HepG2 (cell line): ENCODE data around the gene FNDC4. TPM values are rescaled to one million over a fixed set of nuclear protein-coding genes. Genes with fewer than 3 reads are reported as not detected.

Source experiments
- FOXM1 ChIP-seq: sonication (generic); formaldehyde crosslinking; IDR thresholded peaks from 2 replicates; pipeline ENCODE4 v1.5.0; 2020; ENCODE audit warnings: missing genetic modification reagents
- GABPA ChIP-seq, 2 experiments: IDR thresholded peaks; 2 replicates each; pipeline ENCODE4 v1.6.1; 2011 to 2016; ENCODE audit warnings: low read depth in 2 of 2, low read length in 1 of 2, missing biosample characterization in 1 of 2, missing genetic modification characterization in 1 of 2
- GZF1 ChIP-seq: sonication (generic); formaldehyde crosslinking; IDR thresholded peaks from 2 replicates; pipeline ENCODE4 v1.5.1; 2020; ENCODE audit warnings: mild to moderate bottlenecking, missing genetic modification reagents
- MEIS1 ChIP-seq: sonication (generic); formaldehyde crosslinking; IDR thresholded peaks from 2 replicates; pipeline ENCODE4 v1.9.0; 2021; ENCODE audit warnings: mild to moderate bottlenecking, missing genetic modification reagents, moderate library complexity, borderline replicate concordance
- PAF1 ChIP-seq: IDR thresholded peaks from 2 replicates; pipeline ENCODE4 v1.6.1; 2016; ENCODE audit warnings: missing genetic modification reagents, missing compliant biosample characterization
- SSRP1 ChIP-seq: IDR thresholded peaks from 2 replicates; pipeline ENCODE4 v1.6.1; 2016; ENCODE audit warnings: control low read depth
- ZNF350 ChIP-seq: sonication (generic); formaldehyde crosslinking; IDR thresholded peaks from 2 replicates; pipeline ENCODE4 v1.4.0; 2020; ENCODE audit warnings: mild to moderate bottlenecking, low read depth, missing genetic modification reagents, borderline replicate concordance
- ZNF788 ChIP-seq: sonication (generic); formaldehyde crosslinking; IDR thresholded peaks from 2 replicates; pipeline ENCODE4 v1.5.0; 2020; ENCODE audit warnings: mild to moderate bottlenecking, missing genetic modification reagents, borderline replicate concordance
- polyA plus RNA-seq, 8 experiments: library from polyadenylated mRNA; depleted of rRNA in 3 of 8; stranded (reverse) in 7 of 8; unstranded in 1 of 8; fragments of >200 nt; fragmentation: Illumina TruSeq in 4 of 8; extraction: Trizol in 4 of 8; gene quantifications; 2 replicates each; pipeline versions ENCODE4 v1.2.1 to v1.2.3, GENCODE V29; 2011 to 2016; ENCODE audit warnings: low read depth in 4 of 8, missing spikeins in 1 of 8, mixed read lengths in 1 of 8; ENCODE audit not compliant: insufficient read depth in 1 of 8
- total RNA-seq, 5 experiments: library from RNA; depleted of rRNA; stranded (reverse); fragments of >200 nt; fragmentation: Illumina TruSeq; extraction: Trizol; gene quantifications; 2 replicates each; pipeline ENCODE4 v1.2.3, GENCODE V29; 2016; ENCODE audit warnings: low read depth in 1 of 5
- TF ChIP-seq, protein P1 (sequence below): sonication (generic); formaldehyde crosslinking; IDR thresholded peaks from 2 replicates; pipeline ENCODE4 v1.5.0; 2020; ENCODE audit warnings: mild to moderate bottlenecking, missing genetic modification reagents, borderline replicate concordance
- TF ChIP-seq, protein P2 (sequence below): sonication (generic); formaldehyde crosslinking; IDR thresholded peaks from 2 replicates; pipeline ENCODE4 v1.5.0; 2020; ENCODE audit warnings: mild to moderate bottlenecking, missing genetic modification reagents
- TF ChIP-seq, protein P3 (sequence below), 2 experiments: fragments of 450-650 bp in 1 of 2; sonication (generic) in 1 of 2; formaldehyde crosslinking in 1 of 2; IDR thresholded peaks; 2 replicates each; pipeline versions ENCODE4 v1.6.1 to v1.8.0; 2016 to 2022; ENCODE audit warnings: antibody characterized with exemption in 1 of 2, mild to moderate bottlenecking in 1 of 2, missing genetic modification reagents in 1 of 2

The FNDC4 gene
- total and polyA plus RNA-seq, 2 of the 13 experiments (the other 11 are each of a cell fraction or from before 2014, with no cell fraction given), result 9.0 to 17.4 TPM

DNA sequence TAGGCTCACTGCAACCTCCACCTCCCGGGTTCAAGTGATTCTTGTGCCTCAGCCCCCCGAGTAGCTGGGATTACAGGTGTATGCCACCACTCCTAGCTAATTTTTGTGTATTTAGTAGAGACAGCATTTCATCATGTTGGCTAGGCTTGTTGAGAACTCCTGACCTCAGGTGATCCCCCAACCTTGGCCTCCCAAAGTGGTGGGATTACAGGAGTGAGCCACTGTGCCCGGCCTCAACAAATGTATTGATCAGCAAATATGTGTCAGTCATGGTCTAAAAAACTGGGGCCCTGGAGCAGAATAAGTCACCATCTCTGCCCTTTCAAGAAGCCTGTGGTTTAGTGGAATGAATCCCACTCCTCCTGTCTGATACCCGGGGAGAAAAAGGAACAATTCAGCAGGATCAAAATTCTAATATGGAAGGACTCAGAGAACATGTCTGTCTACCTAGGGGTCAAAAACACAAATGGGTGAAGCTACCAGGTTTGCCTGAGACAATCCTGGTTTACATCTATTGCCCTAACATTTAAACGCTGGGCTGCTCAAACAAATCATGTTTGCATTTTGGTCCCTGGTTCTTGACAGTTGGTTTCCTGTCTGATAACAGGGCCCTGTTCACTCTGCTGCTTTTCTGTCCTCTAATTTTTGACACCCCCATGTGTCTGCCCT, 23.2 kb upstream of the FNDC4 start (continued):
- TF ChIP-seq, protein P1, sequence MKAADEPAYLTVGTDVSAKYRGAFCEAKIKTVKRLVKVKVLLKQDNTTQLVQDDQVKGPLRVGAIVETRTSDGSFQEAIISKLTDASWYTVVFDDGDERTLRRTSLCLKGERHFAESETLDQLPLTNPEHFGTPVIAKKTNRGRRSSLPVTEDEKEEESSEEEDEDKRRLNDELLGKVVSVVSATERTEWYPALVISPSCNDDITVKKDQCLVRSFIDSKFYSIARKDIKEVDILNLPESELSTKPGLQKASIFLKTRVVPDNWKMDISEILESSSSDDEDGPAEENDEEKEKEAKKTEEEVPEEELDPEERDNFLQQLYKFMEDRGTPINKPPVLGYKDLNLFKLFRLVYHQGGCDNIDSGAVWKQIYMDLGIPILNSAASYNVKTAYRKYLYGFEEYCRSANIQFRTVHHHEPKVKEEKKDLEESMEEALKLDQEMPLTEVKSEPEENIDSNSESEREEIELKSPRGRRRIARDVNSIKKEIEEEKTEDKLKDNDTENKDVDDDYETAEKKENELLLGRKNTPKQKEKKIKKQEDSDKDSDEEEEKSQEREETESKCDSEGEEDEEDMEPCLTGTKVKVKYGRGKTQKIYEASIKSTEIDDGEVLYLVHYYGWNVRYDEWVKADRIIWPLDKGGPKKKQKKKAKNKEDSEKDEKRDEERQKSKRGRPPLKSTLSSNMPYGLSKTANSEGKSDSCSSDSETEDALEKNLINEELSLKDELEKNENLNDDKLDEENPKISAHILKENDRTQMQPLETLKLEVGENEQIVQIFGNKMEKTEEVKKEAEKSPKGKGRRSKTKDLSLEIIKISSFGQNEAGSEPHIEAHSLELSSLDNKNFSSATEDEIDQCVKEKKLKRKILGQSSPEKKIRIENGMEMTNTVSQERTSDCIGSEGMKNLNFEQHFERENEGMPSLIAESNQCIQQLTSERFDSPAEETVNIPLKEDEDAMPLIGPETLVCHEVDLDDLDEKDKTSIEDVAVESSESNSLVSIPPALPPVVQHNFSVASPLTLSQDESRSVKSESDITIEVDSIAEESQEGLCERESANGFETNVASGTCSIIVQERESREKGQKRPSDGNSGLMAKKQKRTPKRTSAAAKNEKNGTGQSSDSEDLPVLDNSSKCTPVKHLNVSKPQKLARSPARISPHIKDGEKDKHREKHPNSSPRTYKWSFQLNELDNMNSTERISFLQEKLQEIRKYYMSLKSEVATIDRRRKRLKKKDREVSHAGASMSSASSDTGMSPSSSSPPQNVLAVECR (CRISPR knock-in tag), result peak; percentile 64; the same call in 1 of the 2 replicates
- TF ChIP-seq MEIS1 (CRISPR knock-in tag), result peak; percentile 40; the same call in 1 of the 2 replicates
- TF ChIP-seq FOXM1 (CRISPR knock-in tag), result no peak
- no peak for TF ChIP-seq GABPA (IDR thresholded peaks at IDR 0.05; ENCODE audit: low read depth, low read length)
- 0 out of 2 replicates have a peak, but pooled peaks have one; percentile 13 for TF ChIP-seq GABPA (CRISPR knock-in tag; IDR thresholded peaks at IDR 0.05; ENCODE audit: low read depth)
- peak; percentile 44; the same call in 1 of the 2 replicates for TF ChIP-seq ZNF788 (CRISPR knock-in tag)
- 0 out of 2 replicates have a peak, but pooled peaks have one; percentile 52 for TF ChIP-seq GZF1 (CRISPR knock-in tag)
- TF ChIP-seq SSRP1 (CRISPR knock-in tag), result 0 out of 2 replicates have a peak, but pooled peaks have one; percentile 53
- TF ChIP-seq, protein P2, sequence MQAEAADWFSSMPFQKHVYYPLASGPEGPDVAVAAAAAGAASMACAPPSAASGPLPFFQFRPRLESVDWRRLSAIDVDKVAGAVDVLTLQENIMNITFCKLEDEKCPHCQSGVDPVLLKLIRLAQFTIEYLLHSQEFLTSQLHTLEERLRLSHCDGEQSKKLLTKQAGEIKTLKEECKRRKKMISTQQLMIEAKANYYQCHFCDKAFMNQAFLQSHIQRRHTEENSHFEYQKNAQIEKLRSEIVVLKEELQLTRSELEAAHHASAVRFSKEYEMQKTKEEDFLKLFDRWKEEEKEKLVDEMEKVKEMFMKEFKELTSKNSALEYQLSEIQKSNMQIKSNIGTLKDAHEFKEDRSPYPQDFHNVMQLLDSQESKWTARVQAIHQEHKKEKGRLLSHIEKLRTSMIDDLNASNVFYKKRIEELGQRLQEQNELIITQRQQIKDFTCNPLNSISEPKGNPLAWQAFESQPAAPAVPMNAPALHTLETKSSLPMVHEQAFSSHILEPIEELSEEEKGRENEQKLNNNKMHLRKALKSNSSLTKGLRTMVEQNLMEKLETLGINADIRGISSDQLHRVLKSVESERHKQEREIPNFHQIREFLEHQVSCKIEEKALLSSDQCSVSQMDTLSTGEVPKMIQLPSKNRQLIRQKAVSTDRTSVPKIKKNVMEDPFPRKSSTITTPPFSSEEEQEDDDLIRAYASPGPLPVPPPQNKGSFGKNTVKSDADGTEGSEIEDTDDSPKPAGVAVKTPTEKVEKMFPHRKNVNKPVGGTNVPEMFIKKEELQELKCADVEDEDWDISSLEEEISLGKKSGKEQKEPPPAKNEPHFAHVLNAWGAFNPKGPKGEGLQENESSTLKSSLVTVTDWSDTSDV (CRISPR knock-in tag), result no peak
- TF ChIP-seq, protein P3, sequence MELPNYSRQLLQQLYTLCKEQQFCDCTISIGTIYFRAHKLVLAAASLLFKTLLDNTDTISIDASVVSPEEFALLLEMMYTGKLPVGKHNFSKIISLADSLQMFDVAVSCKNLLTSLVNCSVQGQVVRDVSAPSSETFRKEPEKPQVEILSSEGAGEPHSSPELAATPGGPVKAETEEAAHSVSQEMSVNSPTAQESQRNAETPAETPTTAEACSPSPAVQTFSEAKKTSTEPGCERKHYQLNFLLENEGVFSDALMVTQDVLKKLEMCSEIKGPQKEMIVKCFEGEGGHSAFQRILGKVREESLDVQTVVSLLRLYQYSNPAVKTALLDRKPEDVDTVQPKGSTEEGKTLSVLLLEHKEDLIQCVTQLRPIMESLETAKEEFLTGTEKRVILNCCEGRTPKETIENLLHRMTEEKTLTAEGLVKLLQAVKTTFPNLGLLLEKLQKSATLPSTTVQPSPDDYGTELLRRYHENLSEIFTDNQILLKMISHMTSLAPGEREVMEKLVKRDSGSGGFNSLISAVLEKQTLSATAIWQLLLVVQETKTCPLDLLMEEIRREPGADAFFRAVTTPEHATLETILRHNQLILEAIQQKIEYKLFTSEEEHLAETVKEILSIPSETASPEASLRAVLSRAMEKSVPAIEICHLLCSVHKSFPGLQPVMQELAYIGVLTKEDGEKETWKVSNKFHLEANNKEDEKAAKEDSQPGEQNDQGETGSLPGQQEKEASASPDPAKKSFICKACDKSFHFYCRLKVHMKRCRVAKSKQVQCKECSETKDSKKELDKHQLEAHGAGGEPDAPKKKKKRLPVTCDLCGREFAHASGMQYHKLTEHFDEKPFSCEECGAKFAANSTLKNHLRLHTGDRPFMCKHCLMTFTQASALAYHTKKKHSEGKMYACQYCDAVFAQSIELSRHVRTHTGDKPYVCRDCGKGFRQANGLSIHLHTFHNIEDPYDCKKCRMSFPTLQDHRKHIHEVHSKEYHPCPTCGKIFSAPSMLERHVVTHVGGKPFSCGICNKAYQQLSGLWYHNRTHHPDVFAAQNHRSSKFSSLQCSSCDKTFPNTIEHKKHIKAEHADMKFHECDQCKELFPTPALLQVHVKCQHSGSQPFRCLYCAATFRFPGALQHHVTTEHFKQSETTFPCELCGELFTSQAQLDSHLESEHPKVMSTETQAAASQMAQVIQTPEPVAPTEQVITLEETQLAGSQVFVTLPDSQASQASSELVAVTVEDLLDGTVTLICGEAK (IDR thresholded peaks at IDR 0.05), result no peak
- TF ChIP-seq, protein P3 (CRISPR knock-in tag; IDR thresholded peaks at IDR 0.05), result 0 out of 2 replicates have a peak, but pooled peaks have one; percentile 42
- peak; percentile 51; the same call in 1 of the 2 replicates for TF ChIP-seq ZNF350 (CRISPR knock-in tag)
- TF ChIP-seq PAF1 (CRISPR knock-in tag), result no peak
